K562 (cell line): ENCODE results near the gene TPSG1. TPM values are rescaled to one million over a fixed set of nuclear protein-coding genes. Genes with fewer than 3 reads are reported as not detected.
A peak's percentile ranks its signal among the peaks of the same experiment; 100 is the strongest.

ENCODE experiments used
- ATAC-seq: fragments of 200-7000 bp; cut with Tn5 transposase; 3 replicates; pipeline ENCODE4 v1.9.1; 2020; ENCODE audit warnings: moderate library complexity
- BruUV-seq: library from RNA; stranded (reverse); fragments of 400-500 nt; replicated peaks from 2 replicates; lab custom pipeline; 2021; lab: Mats Ljungman, UMichigan
- CTCF ChIA-PET: fragments of 300-600 bp; formaldehyde crosslinking; extraction: SDS; loops from one replicate; lab custom pipeline; 2021; ENCODE audit warnings: low intra/inter-chr PET ratio; lab: Yijun Ruan, JAX
- POLR2A ChIA-PET: fragments of 300-600, 350-650 bp; sonication (Branson Sonifier 250); formaldehyde crosslinking; extraction: SDS; loops from one replicate; lab custom pipeline; 2021; ENCODE audit warnings: antibody characterized with exemption, inconsistent platforms; lab: Yijun Ruan, JAX
- DNase-seq, 4 experiments: peaks; one replicate each; pipeline versions ENCODE4 v3.0.0 to v3.0.0-alpha.2; 2011 to 2018; ENCODE audit warnings: low spot score in 3 of 4, mixed read lengths in 3 of 4; ENCODE audit errors: extremely low read depth in 1 of 4
- FAIRE-seq: peaks from 2 replicates; lab custom pipeline; 2011; peaks lifted over from hg19 to GRCh38; lab: Jason Lieb, UNC
- H2AFZ ChIP-seq: 2 replicates; pipeline ENCODE4 v1.6.0; 2011; ENCODE audit warnings: low read depth, low read length, control low read depth, inconsistent platforms
- H3K27ac ChIP-seq: fragments of 200-600 bp; 3 replicates; pipeline ENCODE4 v1.8.0; 2011; ENCODE audit warnings: low read depth, mild to moderate bottlenecking, control low read depth, inconsistent platforms, low read length, moderate library complexity, mixed read lengths; ENCODE audit errors: extremely low read depth
- H3K27me3 ChIP-seq, 2 experiments: fragments of 300-600 bp in 1 of 2; 2 replicates in 1 of 2; 3 replicates in 1 of 2; pipeline versions ENCODE4 v1.6.0 to v1.8.0; 2011; ENCODE audit warnings: inconsistent platforms in 2 of 2, low read length in 2 of 2, mild to moderate bottlenecking in 1 of 2, mixed read lengths in 1 of 2, moderate library complexity in 1 of 2; ENCODE audit not compliant: control insufficient read depth in 2 of 2, insufficient read depth in 2 of 2
- H3K36me3 ChIP-seq: fragments of 300-600 bp; 3 replicates; pipeline ENCODE4 v1.8.0; 2011; ENCODE audit warnings: mild to moderate bottlenecking, low read length, inconsistent platforms; ENCODE audit not compliant: control insufficient read depth, insufficient read depth
- H3K4me1 ChIP-seq, 2 experiments: fragments of 200-600 bp in 1 of 2; replicated peaks in 1 of 2; 2 replicates in 1 of 2; 3 replicates in 1 of 2; pipeline versions ENCODE4 v1.5.1 to v1.8.0; 2011; ENCODE audit warnings: inconsistent platforms in 2 of 2, low read length in 2 of 2, mild to moderate bottlenecking in 1 of 2, mixed read lengths in 1 of 2, moderate library complexity in 1 of 2; ENCODE audit not compliant: control insufficient read depth in 2 of 2, insufficient read depth in 2 of 2
- H3K4me2 ChIP-seq: 2 replicates; pipeline ENCODE4 v1.6.1; 2011; ENCODE audit warnings: low read length, control low read depth, inconsistent platforms, mixed read lengths; ENCODE audit not compliant: insufficient read depth
- H3K4me3 ChIP-seq: fragments of 200-600 bp; sonication (generic), shearing (Covaris generic); 2 replicates; pipeline ENCODE4 v1.5.1; 2016; ENCODE audit warnings: control low read depth, inconsistent platforms
- H3K79me2 ChIP-seq: fragments of 200-600 bp; 3 replicates; pipeline ENCODE4 v1.8.0; 2011; ENCODE audit warnings: low read length, inconsistent platforms; ENCODE audit not compliant: control insufficient read depth, insufficient read depth
- H3K9ac ChIP-seq, 2 experiments: 2 replicates each; pipeline versions ENCODE4 v1.6.0 to v1.6.1; 2011; ENCODE audit warnings: low read depth in 2 of 2, low read length in 2 of 2, control low read depth in 1 of 2, inconsistent platforms in 1 of 2, mild to moderate bottlenecking in 1 of 2, mixed read lengths in 1 of 2; ENCODE audit not compliant: insufficient read depth in 1 of 2
- H3K9me1 ChIP-seq: one replicate; pipeline ENCODE4 v1.6.0; 2011; ENCODE audit warnings: inconsistent platforms, mild to moderate bottlenecking, low read length, moderate library complexity; ENCODE audit not compliant: control insufficient read depth, insufficient read depth
- H3K9me3 ChIP-seq: replicated peaks from 2 replicates; pipeline ENCODE4 v1.5.1; 2011; ENCODE audit warnings: low read depth, low read length, inconsistent platforms; ENCODE audit not compliant: control insufficient read depth, insufficient read depth
- H4K20me1 ChIP-seq: replicated peaks from 2 replicates; pipeline ENCODE4 v1.6.1; 2011; ENCODE audit warnings: low read length, inconsistent platforms, mixed read lengths; ENCODE audit not compliant: control insufficient read depth, insufficient read depth
- ARID1B ChIP-seq: fragments of 450-650 bp; IDR thresholded peaks from 2 replicates; pipeline ENCODE4 v1.6.1; 2016; ENCODE audit warnings: antibody characterized with exemption, mild to moderate bottlenecking, inconsistent platforms
- CEBPB ChIP-seq: fragments of 450-650 bp; IDR thresholded peaks from 2 replicates; pipeline ENCODE4 v1.6.1; 2016; ENCODE audit warnings: missing genetic modification characterization, missing compliant biosample characterization
- CREBBP ChIP-seq: IDR thresholded peaks from one replicate; pipeline ENCODE4 v1.6.1; 2012; ENCODE audit warnings: low read depth, mild to moderate bottlenecking, control low read depth, inconsistent platforms, low read length
- DMBX1 ChIP-seq: fragments of 250-450 bp; sonication (Bioruptor Pico); IDR thresholded peaks from 2 replicates; pipeline ENCODE4 v1.8.0; 2022; ENCODE audit warnings: inconsistent platforms, mild to moderate bottlenecking, moderate library complexity, borderline replicate concordance
- E2F6 ChIP-seq, 2 experiments: IDR thresholded peaks; 2 replicates each; pipeline ENCODE4 v1.6.1; 2011; ENCODE audit warnings: borderline replicate concordance in 1 of 2, control low read depth in 1 of 2, low read depth in 1 of 2, low read length in 1 of 2, mild to moderate bottlenecking in 1 of 2, mixed read lengths in 1 of 2, moderate library complexity in 1 of 2; ENCODE audit not compliant: insufficient read depth in 1 of 2, insufficient read length in 1 of 2, poor library complexity in 1 of 2, severe bottlenecking in 1 of 2; ENCODE audit errors: extremely low read depth in 1 of 2
- ETS1 ChIP-seq: conservative IDR thresholded peaks from 2 replicates; pipeline ENCODE4 v1.6.1; 2011; ENCODE audit warnings: low read depth, mild to moderate bottlenecking, low read length; ENCODE audit not compliant: control insufficient read depth
- MXI1 ChIP-seq: IDR thresholded peaks from 2 replicates; pipeline ENCODE4 v1.6.1; 2011; ENCODE audit warnings: low read depth, mild to moderate bottlenecking, improper control_type of control experiment, low read length
- PRPF4 ChIP-seq: fragments of 200-400 bp; formaldehyde crosslinking; IDR thresholded peaks from one replicate; pipeline ENCODE4 v1.6.1; 2017; ENCODE audit warnings: low read length, low read depth, mild to moderate bottlenecking; ENCODE audit not compliant: insufficient read depth, poor library complexity, severe bottlenecking
- SP2 ChIP-seq: IDR thresholded peaks from 2 replicates; pipeline ENCODE4 v1.6.1; 2011; ENCODE audit warnings: mild to moderate bottlenecking, low read depth, low read length, moderate library complexity; ENCODE audit not compliant: poor library complexity, severe bottlenecking; ENCODE audit errors: extremely low read depth
- TOE1 ChIP-seq, 2 experiments: fragments of 450-650 bp in 1 of 2; sonication (generic) in 1 of 2; formaldehyde crosslinking in 1 of 2; IDR thresholded peaks; 2 replicates each; pipeline versions ENCODE4 v1.7.1 to v1.8.0; 2016 to 2022; ENCODE audit warnings: borderline replicate concordance in 2 of 2, mild to moderate bottlenecking in 2 of 2, antibody characterized with exemption in 1 of 2, inconsistent platforms in 1 of 2, low read depth in 1 of 2, missing genetic modification reagents in 1 of 2, moderate library complexity in 1 of 2
- USF1 ChIP-seq: sonication (generic); formaldehyde crosslinking; IDR thresholded peaks from 2 replicates; pipeline ENCODE4 v1.9.0; 2022; ENCODE audit warnings: mild to moderate bottlenecking, missing genetic modification reagents
- ZC3H11A ChIP-seq: IDR thresholded peaks from 2 replicates; pipeline ENCODE4 v1.6.1; 2012; ENCODE audit warnings: low read depth, low read length, improper control_type of control experiment
- WGBS: fragments of 100-300 bp; shearing (Covaris generic); methylation state at CpG from one replicate; pipeline ENCODE4 v1.1.6; 2016; ENCODE audit warnings: low coverage, mixed read lengths; ENCODE audit not compliant: insufficient coverage; ENCODE audit errors: missing lambda C conversion rate; 5-methylcytosine and 5-hydroxymethylcytosine counted together
- in situ Hi-C: fragments of 300-500 bp; cut with MboI; formaldehyde crosslinking; loops from 4 replicates; pipeline ENCODE4 v1.15.0; 2018; ENCODE audit warnings: inconsistent platforms, mixed read lengths
- intact Hi-C: fragments of 100-400 bp; cut with micrococcal nuclease; formaldehyde crosslinking; loops from 2 replicates; pipeline ENCODE4 v1.14.2; 2022
- polyA plus RNA-seq, 8 experiments: library from polyadenylated mRNA; depleted of rRNA in 4 of 8; stranded (reverse) in 5 of 8; unstranded in 3 of 8; fragments of >200 nt; fragmentation: Nextera tagmentation in 2 of 8; fragmentation: Illumina TruSeq in 1 of 8; extraction: Ambion mirVana in 2 of 8; extraction: Trizol in 1 of 8; gene quantifications; 2 replicates each; pipeline versions ENCODE4 v1.2.1 to v1.2.3, GENCODE V29; 2011 to 2014; ENCODE audit warnings: inconsistent platforms in 1 of 8, missing spikeins in 1 of 8
- total RNA-seq, 7 experiments: library from RNA; depleted of rRNA in 6 of 7; stranded (reverse); fragments of >200 nt in 6 of 7; fragmentation: Illumina TruSeq in 2 of 7; extraction: Trizol in 2 of 7; gene quantifications; 2 replicates each; pipeline versions ENCODE4 v1.2.1 to v1.2.3, GENCODE V29; 2011 to 2021; ENCODE audit warnings: low replicate concordance in 1 of 7
- TF ChIP-seq, protein P1 (sequence below): fragments of 250-450 bp; sonication (Bioruptor Pico); IDR thresholded peaks from 2 replicates; pipeline ENCODE4 v1.4.0; 2020; ENCODE audit warnings: mild to moderate bottlenecking
- TF ChIP-seq, protein P2 (sequence below): sonication (generic); formaldehyde crosslinking; IDR thresholded peaks from 2 replicates; pipeline ENCODE4 v1.5.0; 2020; ENCODE audit warnings: missing genetic modification reagents

The TPSG1 gene
- total and polyA plus RNA-seq, 9 of the 15 experiments (the other 6 are each of a cell fraction or from before 2014, with no cell fraction given), result not detected

GRCh38 chr16:1173788-1174451, 51.1 kb downstream of the TPSG1 start:
- Histone ChIP-seq H3K4me3 (no peak overlapping the region), H3K36me3 (no peaks in the 10 kb centered on the region), H3K4me2 (no peak overlapping the region), H3K27me3 (peaks cover 31 to 75% of the 10 kb centered on the region in 2 experiments; a peak in 3 of 5 replicates), H3K9me3 (no peaks in the 10 kb centered on the region), H4K20me1 (peaks cover 15% of the 10 kb centered on the region; the same call in 1 of the 2 replicates), H2AFZ (no peak overlapping the region), H3K79me2 (no peaks in the 10 kb centered on the region), H3K9me1 (no peaks in the 10 kb centered on the region), H3K27ac (no peak overlapping the region), H3K9ac (no peak overlapping the region), H3K4me1 (peaks cover 0 to 67% of the 10 kb centered on the region in 2 experiments; a peak in 2 of 5 replicates)
- ATAC-seq (no peak), FAIRE-seq (no peak), DNase-seq (no peak)
- in situ Hi-C loops (no loop called here), intact Hi-C loops (no loop called here)
- CTCF ChIA-PET, result no interaction called here
- POLR2A ChIA-PET, result interaction anchor here (1.2 kb wide), 1 partner anchor 8 kb away, joined by 4 read pairs; no protein-coding TSS in a partner anchor
- WGBS, result 10% methylated on average over 13 of the region's 14 CpGs
- no TSS peak for BruUV-seq
- TF ChIP-seq TOE1 (IDR thresholded peaks at IDR 0.05; ENCODE audit: borderline replicate concordance) (no peak), TOE1 (CRISPR knock-in tag; IDR thresholded peaks at IDR 0.05; ENCODE audit: borderline replicate concordance, low read depth) (no peak), DMBX1 (CRISPR knock-in tag) (no peak), ETS1 (no peak), USF1 (CRISPR knock-in tag) (peak; percentile 78), ARID1B (no peak), CEBPB (tag) (no peak), PRPF4 (no peak), SP2 (no peak), E2F6 (IDR thresholded peaks at IDR 0.05; ENCODE audit: borderline replicate concordance in 1 of 2, extremely low read depth in 1 of 2, insufficient read depth in 1 of 2, insufficient read length in 1 of 2, low read depth in 1 of 2, low read length in 1 of 2, poor library complexity in 1 of 2, severe bottlenecking in 1 of 2) (no peak), ZC3H11A (no peak), CREBBP (no peak), MXI1 (no peak)
- TF ChIP-seq, protein P1, sequence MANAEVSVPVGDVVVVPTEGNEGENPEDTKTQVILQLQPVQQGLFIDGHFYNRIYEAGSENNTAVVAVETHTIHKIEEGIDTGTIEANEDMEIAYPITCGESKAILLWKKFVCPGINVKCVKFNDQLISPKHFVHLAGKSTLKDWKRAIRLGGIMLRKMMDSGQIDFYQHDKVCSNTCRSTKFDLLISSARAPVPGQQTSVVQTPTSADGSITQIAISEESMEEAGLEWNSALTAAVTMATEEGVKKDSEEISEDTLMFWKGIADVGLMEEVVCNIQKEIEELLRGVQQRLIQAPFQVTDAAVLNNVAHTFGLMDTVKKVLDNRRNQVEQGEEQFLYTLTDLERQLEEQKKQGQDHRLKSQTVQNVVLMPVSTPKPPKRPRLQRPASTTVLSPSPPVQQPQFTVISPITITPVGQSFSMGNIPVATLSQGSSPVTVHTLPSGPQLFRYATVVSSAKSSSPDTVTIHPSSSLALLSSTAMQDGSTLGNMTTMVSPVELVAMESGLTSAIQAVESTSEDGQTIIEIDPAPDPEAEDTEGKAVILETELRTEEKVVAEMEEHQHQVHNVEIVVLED (CRISPR knock-in tag), result no peak
- TF ChIP-seq, protein P2, sequence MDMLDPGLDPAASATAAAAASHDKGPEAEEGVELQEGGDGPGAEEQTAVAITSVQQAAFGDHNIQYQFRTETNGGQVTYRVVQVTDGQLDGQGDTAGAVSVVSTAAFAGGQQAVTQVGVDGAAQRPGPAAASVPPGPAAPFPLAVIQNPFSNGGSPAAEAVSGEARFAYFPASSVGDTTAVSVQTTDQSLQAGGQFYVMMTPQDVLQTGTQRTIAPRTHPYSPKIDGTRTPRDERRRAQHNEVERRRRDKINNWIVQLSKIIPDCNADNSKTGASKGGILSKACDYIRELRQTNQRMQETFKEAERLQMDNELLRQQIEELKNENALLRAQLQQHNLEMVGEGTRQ (CRISPR knock-in tag), result peak; percentile 52
